B cell (primary cell): ENCODE data around the gene SMIM14. TPM values are rescaled to one million over a fixed set of nuclear protein-coding genes. Genes with fewer than 3 reads are reported as not detected.
A peak's percentile ranks its signal among the peaks of the same experiment; 100 is the strongest.

ENCODE experiments used
- ATAC-seq: fragments of 200-7000 bp; cut with Tn5 transposase; one replicate; pipeline ENCODE4 v1.10.0; 2021; ENCODE audit warnings: low read depth, mild to moderate bottlenecking, moderate number of reproducible peaks, moderate library complexity
- CTCF ChIA-PET: fragments of 350-600 bp; sonication (Branson Sonifier 250); formaldehyde crosslinking; loops from one replicate; lab custom pipeline; 2021; ENCODE audit warnings: antibody characterized with exemption, inconsistent platforms; lab: Charles Lee
- POLR2A ChIA-PET: fragments of 350-600 bp; sonication (Branson Sonifier 250); formaldehyde crosslinking; loops from one replicate; lab custom pipeline; 2021; ENCODE audit warnings: antibody characterized with exemption; lab: Charles Lee
- DNase-seq: peaks from one replicate; pipeline ENCODE4 v3.0.0; 2013
- H2AFZ ChIP-seq: 2 replicates; pipeline ENCODE4 v1.6.1; 2012; ENCODE audit warnings: mild to moderate bottlenecking, low read depth, low read length; ENCODE audit not compliant: insufficient read depth, poor library complexity, severe bottlenecking
- H3K27ac ChIP-seq, 2 donors: 1 replicate in 1 of 2; 2 replicates in 1 of 2; pipeline ENCODE4 v1.5.1; 2012 to 2013; ENCODE audit warnings: low read length in 2 of 2, mild to moderate bottlenecking in 2 of 2, moderate library complexity in 1 of 2
- H3K27me3 ChIP-seq, 4 experiments: fragments of 200-600 bp in 1 of 4; sonication (generic) in 1 of 4; replicated peaks in 1 of 4; 1 replicate in 2 of 4; 2 replicates in 2 of 4; pipeline versions ENCODE4 v1.6.1 to v1.7.0; 2013 to 2016; ENCODE audit warnings: low read length in 3 of 4, mild to moderate bottlenecking in 2 of 4, mixed read lengths in 1 of 4, moderate library complexity in 1 of 4; ENCODE audit not compliant: insufficient read depth in 4 of 4, control insufficient read depth in 3 of 4; ENCODE audit errors: control extremely low read depth in 1 of 4
- H3K36me3 ChIP-seq, 2 experiments: replicated peaks in 1 of 2; 1 replicate in 1 of 2; 2 replicates in 1 of 2; pipeline versions ENCODE4 v1.6.1 to v1.7.1; 2013; ENCODE audit warnings: low read length in 1 of 2; ENCODE audit not compliant: insufficient read depth in 2 of 2, control insufficient read depth in 1 of 2; ENCODE audit errors: control extremely low read depth in 1 of 2, extremely low read depth in 1 of 2
- H3K4me1 ChIP-seq, 2 donors: fragments of 200-600 bp in 1 of 2; sonication (generic) in 1 of 2; 1 replicate in 1 of 2; 2 replicates in 1 of 2; pipeline versions ENCODE4 v1.5.1 to v1.6.1; 2013 to 2017; ENCODE audit warnings: low read length in 2 of 2; ENCODE audit not compliant: control insufficient read depth in 2 of 2, insufficient read depth in 2 of 2
- H3K4me2 ChIP-seq: replicated peaks from 2 replicates; pipeline ENCODE3; 2012; ENCODE audit warnings: mild to moderate bottlenecking, low read depth, low read length; ENCODE audit not compliant: poor library complexity, severe bottlenecking
- H3K4me3 ChIP-seq, 5 experiments: fragments of 200-600 bp in 1 of 5; sonication (generic) in 1 of 5; 1 replicate in 3 of 5; 2 replicates in 2 of 5; pipeline versions ENCODE4 v1.5.1 to v1.7.0; 2011 to 2016; ENCODE audit warnings: low read length in 4 of 5, mild to moderate bottlenecking in 4 of 5, low read depth in 2 of 5, control low read depth in 1 of 5, moderate library complexity in 1 of 5; ENCODE audit not compliant: insufficient read depth in 1 of 5; ENCODE audit errors: control extremely low read depth in 1 of 5, extremely low read depth in 1 of 5
- H3K79me2 ChIP-seq: fragments of 200-600 bp; sonication (generic); one replicate; pipeline ENCODE4 v1.6.0; 2016; ENCODE audit warnings: low read length; ENCODE audit not compliant: control insufficient read depth, insufficient read depth
- H3K9ac ChIP-seq: fragments of 200-600 bp; sonication (generic); 2 replicates; pipeline ENCODE4 v1.6.1; 2017; ENCODE audit warnings: mild to moderate bottlenecking, low read length, moderate library complexity
- H3K9me3 ChIP-seq, 3 donors: one replicate each; pipeline versions ENCODE4 v1.6.1 to v1.7.1; 2013; ENCODE audit warnings: low read length in 2 of 3; ENCODE audit not compliant: control insufficient read depth in 2 of 3, insufficient read depth in 1 of 3; ENCODE audit errors: control extremely low read depth in 1 of 3
- H4K20me1 ChIP-seq: 2 replicates; pipeline ENCODE4 v1.6.0; 2012; ENCODE audit warnings: mild to moderate bottlenecking, low read length; ENCODE audit not compliant: insufficient read depth, control insufficient read depth, poor library complexity, severe bottlenecking
- H3K27ac Mint-ChIP-seq: one replicate; pipeline ENCODE4 v1.8.0; 2021; ENCODE audit warnings: mixed read lengths
- H3K27me3 Mint-ChIP-seq: one replicate; pipeline ENCODE4 v1.8.0; 2021; ENCODE audit warnings: mixed read lengths
- H3K4me1 Mint-ChIP-seq: one replicate; pipeline ENCODE4 v1.8.0; 2021; ENCODE audit warnings: mixed read lengths
- H3K4me3 Mint-ChIP-seq: one replicate; pipeline ENCODE4 v1.8.0; 2021; ENCODE audit warnings: mixed read lengths
- H3K9me3 Mint-ChIP-seq: one replicate; pipeline ENCODE4 v1.8.0; 2022; ENCODE audit warnings: mixed read lengths; ENCODE audit not compliant: insufficient read depth
- CTCF ChIP-seq: fragments of 200-600 bp; IDR thresholded peaks from one replicate; pipeline ENCODE4 v1.8.0; 2022; ENCODE audit warnings: antibody characterized with exemption, mild to moderate bottlenecking
- EZH2 ChIP-seq: IDR thresholded peaks from 2 replicates; pipeline ENCODE4 v1.6.1; 2012; ENCODE audit warnings: borderline replicate concordance, low read depth, mild to moderate bottlenecking, moderate library complexity, low read length; ENCODE audit not compliant: insufficient read depth, poor library complexity, severe bottlenecking
- WGBS: methylation state at CpG from one replicate; pipeline ENCODE4 v1.1.5; 2013; ENCODE audit warnings: missing lambda C conversion rate; ENCODE audit not compliant: insufficient coverage; 5-methylcytosine and 5-hydroxymethylcytosine counted together
- intact Hi-C: fragments of 100-400 bp; cut with micrococcal nuclease; formaldehyde crosslinking; loops from one replicate; pipeline ENCODE4 v1.10.0; 2022
- polyA plus RNA-seq: library from polyadenylated mRNA; depleted of rRNA; stranded (reverse); fragments of >200 nt; gene quantifications from 2 replicates; pipeline ENCODE4 v1.2.3, GENCODE V29; 2012
- total RNA-seq, 2 donors: library from RNA; stranded (reverse); fragments of 120-200 nt in 1 of 2; gene quantifications; 1 replicate in 1 of 2; 2 replicates in 1 of 2; pipeline versions ENCODE4 v1.2.3 to v1.2.4, GENCODE V29; 2013 to 2022

Gene SMIM14
- total and polyA plus RNA-seq, 2 donors (not counting 1 experiment from before 2014, with no cell fraction given) = 38.9 to 56.0 TPM

GRCh38 chr4:39606747-39607146 lies 31.9 kb downstream of the SMIM14 start:
- H3K27me3 Mint-ChIP-seq = no peaks in the 10 kb centered on the region
- peaks cover 35% of the 10 kb centered on the region for H3K4me1 Mint-ChIP-seq
- Histone ChIP-seq H3K27me3 (no peaks in the 10 kb centered on the region), H4K20me1 (no peaks in the 10 kb centered on the region), H3K79me2 (peaks cover 62% of the 10 kb centered on the region), H3K4me3 (no peak overlapping the region), H3K9me3 (peaks cover 0 to 7% (median 0%) of the 10 kb centered on the region in 3 donors), H3K27ac (peak overlapping the region in 1 of 2 donors; percentile 69), H3K4me1 (peaks cover 27 to 29% of the 10 kb centered on the region in 2 donors), H3K9ac (no peak overlapping the region), H3K36me3 (peaks cover 5 to 39% of the 10 kb centered on the region in 2 experiments), H2AFZ (no peak overlapping the region), H3K4me2 (no peak overlapping the region)
- ATAC-seq = no peak
- CTCF ChIA-PET = no interaction called here
- intact Hi-C loops = no loop called here
- TF ChIP-seq EZH2 = no peak
- TF ChIP-seq CTCF = no peak
- POLR2A ChIA-PET = no interaction called here
- H3K9me3 Mint-ChIP-seq = no peaks in the 10 kb centered on the region
- no peak overlapping the region for H3K4me3 Mint-ChIP-seq
- no CpG with 5 or more reads among the region's 2 CpGs for WGBS
- no peak for DNase-seq
- peak overlapping the region; percentile 38 for H3K27ac Mint-ChIP-seq

- Mint-ChIP-seq H3K4me1 (peaks cover 16% of the 10 kb centered on the region), H3K27ac (peak overlapping the region; percentile 62)
- H2AFZ ChIP-seq = no peak overlapping the region
These were observed 40.8 kb downstream of the SMIM14 start for GRCh38 chr4:39597695-39598381.

More at GRCh38 chr4:39597695-39598381, 40.8 kb downstream of the SMIM14 start:
- intact Hi-C loops = loop anchor here (5.0 kb wide), 1 partner anchor 34 kb away; no protein-coding TSS in a partner anchor
- no peaks in the 10 kb centered on the region for H3K9me3 ChIP-seq
- no peak overlapping the region for H3K4me2 ChIP-seq
- H3K4me1 ChIP-seq = peaks cover 5 to 8% of the 10 kb centered on the region in 2 donors
- WGBS = no CpG with 5 or more reads among the region's 3 CpGs
- H3K4me3 ChIP-seq = no peak overlapping the region
- no peak overlapping the region for H3K9ac ChIP-seq
- no peak overlapping the region for H3K4me3 Mint-ChIP-seq
- ATAC-seq (no peak), DNase-seq (no peak)
- peaks cover 13 to 44% of the 10 kb centered on the region in 2 experiments for H3K36me3 ChIP-seq
- ChIA-PET POLR2A (interaction anchor here (0.7 kb wide), 1 partner anchor 699 kb away, joined by 7 read pairs; no protein-coding TSS in a partner anchor), CTCF (interaction anchor here (0.6 kb wide), 1 partner anchor 62 kb away, joined by 5 read pairs; no protein-coding TSS in a partner anchor)
- H4K20me1 ChIP-seq = no peaks in the 10 kb centered on the region
- peak overlapping the region in 1 of 2 donors; percentile 45 for H3K27ac ChIP-seq
- H3K27me3 Mint-ChIP-seq = no peaks in the 10 kb centered on the region
- no peaks in the 10 kb centered on the region for H3K9me3 Mint-ChIP-seq
- H3K79me2 ChIP-seq = peaks cover 65% of the 10 kb centered on the region
- TF ChIP-seq EZH2 (no peak), CTCF (no peak)
- H3K27me3 ChIP-seq = no peaks in the 10 kb centered on the region
